ENCODE results near the gene FBXO41. TPM values are rescaled to one million over a fixed set of nuclear protein-coding genes. Genes with fewer than 3 reads are reported as not detected.

FBXO41 gene
- total RNA-seq, 1 experiment from 2014 or later = 4.4 TPM

GRCh38 chr2:73210696-73211095 lies 73.6 kb downstream of the FBXO41 start:
- peaks cover 12% of the 10 kb centered on the region for H3K36me3 Mint-ChIP-seq (ENCODE audit: insufficient read depth, unreplicated experiment)
- H3K9me3 Mint-ChIP-seq (ENCODE audit: unreplicated experiment) = no peaks in the 10 kb centered on the region
- no TSS peak for BruUV-seq (replicated peaks)
- no peak overlapping the region for H3K4me3 Mint-ChIP-seq (ENCODE audit: unreplicated experiment)
- no peak for TF ChIP-seq CTCF (IDR thresholded peaks at IDR 0.05; ENCODE audit: unreplicated experiment)
- no peak for DNase-seq (ENCODE audit: unreplicated experiment)
- ChIA-PET POLR2A (interaction anchor here (1.4 kb wide), 1 partner anchor 22 kb away, joined by 3 read pairs; the partner anchor contains the start of gene PRADC1), CTCF (interaction anchor here (0.6 to 3.9 kb wide), 9 partner anchors 9 to 368 kb away, joined by 3 to 29 read pairs (median 5); partner anchors contain the start of genes NOTO and RAB11FIP5)
- H3K27ac Mint-ChIP-seq (ENCODE audit: low read depth, unreplicated experiment) = no peak overlapping the region
- no peaks in the 10 kb centered on the region for H3K27me3 Mint-ChIP-seq (ENCODE audit: insufficient read depth, unreplicated experiment)
- H3K4me1 Mint-ChIP-seq (ENCODE audit: insufficient read depth, unreplicated experiment) = peaks cover 17% of the 10 kb centered on the region
- intact Hi-C loops (cut with micrococcal nuclease) = loop anchor here (5.0 kb wide), 1 partner anchor 123 kb away; no protein-coding TSS in a partner anchor

- no peaks in the 10 kb centered on the region for H3K27me3 Mint-ChIP-seq (ENCODE audit: insufficient read depth, unreplicated experiment)
- intact Hi-C loops (cut with micrococcal nuclease) = loop anchor here (5.0 kb wide), 1 partner anchor 123 kb away; no protein-coding TSS in a partner anchor
- ChIA-PET CTCF (interaction anchor here (0.8 to 3.9 kb wide), 5 partner anchors 30 to 125 kb away, joined by 3 to 25 read pairs (median 4); partner anchors contain the start of gene RAB11FIP5), POLR2A (interaction anchor here (1.4 kb wide), 1 partner anchor 23 kb away, joined by 3 read pairs; the partner anchor contains the start of gene PRADC1)
- no peak for DNase-seq (ENCODE audit: unreplicated experiment)
- H3K4me1 Mint-ChIP-seq (ENCODE audit: insufficient read depth, unreplicated experiment) = peaks cover 10% of the 10 kb centered on the region
- no TSS peak for BruUV-seq (replicated peaks)
- H3K36me3 Mint-ChIP-seq (ENCODE audit: insufficient read depth, unreplicated experiment) = peaks cover 6% of the 10 kb centered on the region
- H3K4me3 Mint-ChIP-seq (ENCODE audit: unreplicated experiment) = no peak overlapping the region
- no peak overlapping the region for H3K27ac Mint-ChIP-seq (ENCODE audit: low read depth, unreplicated experiment)
- H3K9me3 Mint-ChIP-seq (ENCODE audit: unreplicated experiment) = no peaks in the 10 kb centered on the region
- no peak for TF ChIP-seq CTCF (IDR thresholded peaks at IDR 0.05; ENCODE audit: unreplicated experiment)
Observed at GRCh38 chr2:73210019-73210418, 74.3 kb downstream of the FBXO41 start.

- intact Hi-C loops (cut with micrococcal nuclease) = no loop called here
- Mint-ChIP-seq H3K9me3 (ENCODE audit: unreplicated experiment) (no peaks in the 10 kb centered on the region), H3K4me1 (ENCODE audit: insufficient read depth, unreplicated experiment) (no peaks in the 10 kb centered on the region), H3K36me3 (ENCODE audit: insufficient read depth, unreplicated experiment) (no peaks in the 10 kb centered on the region), H3K27me3 (ENCODE audit: insufficient read depth, unreplicated experiment) (no peaks in the 10 kb centered on the region), H3K27ac (ENCODE audit: low read depth, unreplicated experiment) (no peak overlapping the region), H3K4me3 (ENCODE audit: unreplicated experiment) (no peak overlapping the region)
- no peak for TF ChIP-seq CTCF (IDR thresholded peaks at IDR 0.05; ENCODE audit: unreplicated experiment)
- ChIA-PET POLR2A (no interaction called here), CTCF (interaction anchor here (0.8 to 3.0 kb wide), 2 partner anchors 30 to 123 kb away, joined by 3 to 10 read pairs; no protein-coding TSS in a partner anchor)
- no TSS peak for BruUV-seq (replicated peaks)
- DNase-seq (ENCODE audit: unreplicated experiment) = no peak
Observed at GRCh38 chr2:73208258-73208657, 76.0 kb downstream of the FBXO41 start.

GRCh38 chr2:73205611-73206010 lies 78.7 kb downstream of the FBXO41 start:
- Mint-ChIP-seq H3K27ac (ENCODE audit: low read depth, unreplicated experiment) (no peak overlapping the region), H3K36me3 (ENCODE audit: insufficient read depth, unreplicated experiment) (no peaks in the 10 kb centered on the region), H3K4me3 (ENCODE audit: unreplicated experiment) (no peak overlapping the region), H3K4me1 (ENCODE audit: insufficient read depth, unreplicated experiment) (no peaks in the 10 kb centered on the region), H3K9me3 (ENCODE audit: unreplicated experiment) (no peaks in the 10 kb centered on the region), H3K27me3 (ENCODE audit: insufficient read depth, unreplicated experiment) (no peaks in the 10 kb centered on the region)
- ChIA-PET CTCF (interaction anchor here (0.7 to 2.7 kb wide), 3 partner anchors 29 to 174 kb away, joined by 3 to 18 read pairs (median 3); no protein-coding TSS in a partner anchor), POLR2A (no interaction called here)
- no peak for TF ChIP-seq CTCF (IDR thresholded peaks at IDR 0.05; ENCODE audit: unreplicated experiment)
- DNase-seq (ENCODE audit: unreplicated experiment) = no peak
- BruUV-seq (replicated peaks) = no TSS peak
- intact Hi-C loops (cut with micrococcal nuclease) = no loop called here

Other genes with a start within 250 kb of the FBXO41 start
- gene SFXN5, start 212.8 kb downstream of the FBXO41 start, total RNA-seq (2022) = 6.0 and 8.0 TPM in 2 replicates
- 35.6 and 36.9 TPM in 2 replicates for gene RAB11FIP5, start 171.5 kb downstream of the FBXO41 start, total RNA-seq (2022)
- gene NOTO, start 81.9 kb downstream of the FBXO41 start, total RNA-seq (2022) = not detected in 2 replicates
- gene SMYD5, start 70.2 kb downstream of the FBXO41 start, total RNA-seq (2022) = 26.5 and 34.4 TPM in 2 replicates
- gene PRADC1, start 51.2 kb downstream of the FBXO41 start, total RNA-seq (2022) = 9.5 and 13.5 TPM in 2 replicates
- 468 and 495 TPM in 2 replicates for gene CCT7, start 50.2 kb downstream of the FBXO41 start, total RNA-seq (2022)
- 0.22 and 0.37 TPM in 2 replicates for gene EGR4, start 9.1 kb upstream of the FBXO41 start, total RNA-seq (2022)
- 8.3 and 9.3 TPM in 2 replicates for gene ALMS1, start 101.4 kb upstream of the FBXO41 start, total RNA-seq (2022)

Measured in MCF 10A (cell line).